PC-3 (cell line): ENCODE data around the gene TRPM2. TPM values are rescaled to one million over a fixed set of nuclear protein-coding genes. Genes with fewer than 3 reads are reported as not detected.

Source experiments
- ATAC-seq: fragments of 200-7000 bp; cut with Tn5 transposase; 2 replicates; pipeline ENCODE4 v1.9.1; 2020; ENCODE audit warnings: mild to moderate bottlenecking, moderate library complexity
- BruUV-seq: library from RNA; stranded (reverse); fragments of 400-500 nt; replicated peaks from 2 replicates; lab custom pipeline; 2021; lab: Mats Ljungman, UMichigan
- CTCF ChIA-PET: fragments of 300-600 bp; sonication (Branson Sonifier 250); formaldehyde crosslinking; loops from one replicate; lab custom pipeline; 2022; ENCODE audit warnings: antibody characterized with exemption; lab: Charles Lee
- POLR2A ChIA-PET: fragments of 300-600 bp; sonication (Branson Sonifier 250); formaldehyde crosslinking; loops from one replicate; lab custom pipeline; 2022; ENCODE audit warnings: antibody characterized with exemption; ENCODE audit not compliant: unreplicated experiment; lab: Charles Lee
- DNase-seq: peaks from one replicate; pipeline ENCODE4 v3.0.0-alpha.2; 2015
- H2AFZ ChIP-seq: fragments of 300-600 bp; sonication (generic); 2 replicates; pipeline ENCODE4 v1.6.0; 2016; ENCODE audit warnings: antibody characterized with exemption, low read length
- H3F3A ChIP-seq: fragments of 300-600 bp; sonication (generic); one replicate; pipeline ENCODE4 v1.6.0; 2017; ENCODE audit warnings: antibody characterized with exemption, low read length, control low read depth, mild to moderate bottlenecking; ENCODE audit not compliant: unreplicated experiment
- H3K27ac ChIP-seq: fragments of 300-600 bp; sonication (generic); 2 replicates; pipeline ENCODE4 v1.5.1; 2016; ENCODE audit warnings: mild to moderate bottlenecking, low read length
- H3K27me3 ChIP-seq: fragments of 300-600 bp; sonication (generic); 2 replicates; pipeline ENCODE4 v1.6.1; 2016; ENCODE audit warnings: low read length, mixed read lengths
- H3K36me3 ChIP-seq: fragments of 300-600 bp; sonication (generic); 2 replicates; pipeline ENCODE4 v1.6.1; 2016; ENCODE audit warnings: low read depth, mixed run types, low read length, mixed read lengths
- H3K4me1 ChIP-seq: fragments of 300-600 bp; sonication (generic); 2 replicates; pipeline ENCODE4 v1.5.1; 2016; ENCODE audit warnings: low read length; ENCODE audit not compliant: insufficient read depth
- H3K4me2 ChIP-seq: fragments of 300-600 bp; sonication (generic); 2 replicates; pipeline ENCODE4 v1.6.0; 2016; ENCODE audit warnings: low read length
- H3K4me3 ChIP-seq: fragments of 300-600 bp; sonication (generic); 2 replicates; pipeline ENCODE4 v1.5.1; 2016; ENCODE audit warnings: mild to moderate bottlenecking, low read length, mixed read lengths
- H3K79me2 ChIP-seq: fragments of 300-600 bp; sonication (generic); 2 replicates; pipeline ENCODE4 v1.6.1; 2017; ENCODE audit warnings: low read length, mixed read lengths
- H3K9ac ChIP-seq: fragments of 300-600 bp; sonication (generic); 2 replicates; pipeline ENCODE4 v1.6.0; 2016; ENCODE audit warnings: mild to moderate bottlenecking, low read length
- H3K9me2 ChIP-seq: fragments of 300-600 bp; sonication (generic); replicated peaks from 2 replicates; pipeline ENCODE4 v1.6.1; 2016; ENCODE audit warnings: mixed run types, low read length, mixed read lengths
- H3K9me3 ChIP-seq: fragments of 300-600 bp; sonication (generic); 2 replicates; pipeline ENCODE4 v1.6.1; 2016; ENCODE audit warnings: low read length, mixed read lengths
- H4K20me1 ChIP-seq: fragments of 300-600 bp; sonication (generic); 2 replicates; pipeline ENCODE4 v1.6.1; 2016; ENCODE audit warnings: low read length, mixed read lengths
- EZH2 ChIP-seq: fragments of 300-600 bp; sonication (generic); IDR thresholded peaks from one replicate; pipeline ENCODE4 v1.6.1; 2017; ENCODE audit warnings: antibody characterized with exemption, mild to moderate bottlenecking, low read length; ENCODE audit not compliant: unreplicated experiment
- EZH2phosphoT487 ChIP-seq: fragments of 300-600 bp; sonication (generic); IDR thresholded peaks from 2 replicates; pipeline ENCODE4 v1.6.1; 2018; ENCODE audit warnings: mild to moderate bottlenecking, antibody characterized with exemption, low read length, borderline replicate concordance
- intact Hi-C: fragments of 100-400 bp; cut with micrococcal nuclease; formaldehyde crosslinking; loops from 2 replicates; pipeline ENCODE4 v1.9.0; 2023
- total RNA-seq: library from RNA; depleted of rRNA; stranded (reverse); fragments of >200 nt; gene quantifications from 2 replicates; pipeline ENCODE4 v1.2.3, GENCODE V29; 2014
- TF ChIP-seq, protein P1 (sequence below): fragments of 300-600 bp; sonication (generic); conservative IDR thresholded peaks from 2 replicates; pipeline ENCODE4 v1.5.1; 2017; ENCODE audit warnings: antibody characterized with exemption, low read depth, mild to moderate bottlenecking, low read length

Gene TRPM2
- total RNA-seq, 1 experiment from 2014 or later = 50.0 TPM

DNA sequence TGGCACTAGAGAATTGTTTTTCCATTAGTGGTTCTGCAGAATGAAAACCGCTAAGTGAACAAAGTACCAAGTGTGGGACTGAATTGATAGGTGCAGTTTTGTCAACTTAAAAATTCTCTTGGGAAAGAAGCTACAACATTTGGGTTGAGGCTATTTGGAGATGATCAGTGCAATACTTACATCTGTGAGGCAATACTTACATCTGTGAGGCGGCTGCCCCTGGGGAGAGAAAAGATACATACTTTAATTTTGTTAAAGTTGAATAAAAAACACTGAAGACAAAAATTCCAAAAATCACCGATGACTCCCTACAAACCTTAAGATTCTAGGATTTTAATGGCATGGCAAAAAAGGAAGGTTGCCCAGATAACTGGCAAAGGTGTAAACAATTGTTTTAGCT lies 16.0 kb upstream of the TRPM2 start:
- intact Hi-C loops = loop anchor here (5.0 to 10.0 kb wide), 2 partner anchors 90 to 117 kb away; partner anchors contain the start of gene LRRC3
- Histone ChIP-seq H2AFZ (no peak overlapping the region), H3K79me2 (no peaks in the 10 kb centered on the region), H3K9me3 (no peaks in the 10 kb centered on the region), H3K4me3 (no peak overlapping the region), H3K27ac (no peak overlapping the region), H3K4me1 (peaks cover 13% of the 10 kb centered on the region), H3K36me3 (no peaks in the 10 kb centered on the region; the same call in 1 of the 2 replicates), H3F3A (peaks cover 5% of the 10 kb centered on the region), H3K4me2 (peak overlapping the region; percentile 76; the same call in 1 of the 2 replicates), H3K27me3 (no peaks in the 10 kb centered on the region), H3K9me2 (no peaks in the 10 kb centered on the region), H4K20me1 (no peaks in the 10 kb centered on the region), H3K9ac (no peak overlapping the region)
- ChIA-PET CTCF (no interaction called here), POLR2A (no interaction called here)
- TSS peak; percentile 27 for BruUV-seq
- no peak for DNase-seq
- TF ChIP-seq EZH2phosphoT487 (no peak), EZH2 (no peak)
- TF ChIP-seq, protein P1, sequence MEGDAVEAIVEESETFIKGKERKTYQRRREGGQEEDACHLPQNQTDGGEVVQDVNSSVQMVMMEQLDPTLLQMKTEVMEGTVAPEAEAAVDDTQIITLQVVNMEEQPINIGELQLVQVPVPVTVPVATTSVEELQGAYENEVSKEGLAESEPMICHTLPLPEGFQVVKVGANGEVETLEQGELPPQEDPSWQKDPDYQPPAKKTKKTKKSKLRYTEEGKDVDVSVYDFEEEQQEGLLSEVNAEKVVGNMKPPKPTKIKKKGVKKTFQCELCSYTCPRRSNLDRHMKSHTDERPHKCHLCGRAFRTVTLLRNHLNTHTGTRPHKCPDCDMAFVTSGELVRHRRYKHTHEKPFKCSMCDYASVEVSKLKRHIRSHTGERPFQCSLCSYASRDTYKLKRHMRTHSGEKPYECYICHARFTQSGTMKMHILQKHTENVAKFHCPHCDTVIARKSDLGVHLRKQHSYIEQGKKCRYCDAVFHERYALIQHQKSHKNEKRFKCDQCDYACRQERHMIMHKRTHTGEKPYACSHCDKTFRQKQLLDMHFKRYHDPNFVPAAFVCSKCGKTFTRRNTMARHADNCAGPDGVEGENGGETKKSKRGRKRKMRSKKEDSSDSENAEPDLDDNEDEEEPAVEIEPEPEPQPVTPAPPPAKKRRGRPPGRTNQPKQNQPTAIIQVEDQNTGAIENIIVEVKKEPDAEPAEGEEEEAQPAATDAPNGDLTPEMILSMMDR = no peak
- no peak for ATAC-seq

- Histone ChIP-seq H4K20me1 (no peaks in the 10 kb centered on the region), H3K4me1 (peaks cover 13% of the 10 kb centered on the region), H3F3A (peaks cover 5% of the 10 kb centered on the region), H3K9ac (no peak overlapping the region), H3K27ac (peak overlapping the region; percentile 17), H3K27me3 (no peaks in the 10 kb centered on the region), H3K4me3 (peak overlapping the region; percentile 57), H3K9me3 (no peaks in the 10 kb centered on the region), H3K4me2 (peak overlapping the region; percentile 76), H3K9me2 (no peaks in the 10 kb centered on the region), H3K79me2 (no peaks in the 10 kb centered on the region), H3K36me3 (no peaks in the 10 kb centered on the region; the same call in 1 of the 2 replicates), H2AFZ (peak overlapping the region; percentile 45)
- ATAC-seq (peak; percentile 43), DNase-seq (peak; percentile 66)
- BruUV-seq = no TSS peak
- POLR2A ChIA-PET = interaction anchor here (0.6 to 1.1 kb wide), 5 partner anchors 13 to 1307 kb away, joined by 3 to 5 read pairs (median 3); no protein-coding TSS in a partner anchor
- CTCF ChIA-PET = no interaction called here
- TF ChIP-seq, protein P1 = peak; percentile 53; the same call in 1 of the 2 replicates
- no peak for TF ChIP-seq EZH2phosphoT487
- intact Hi-C loops = loop anchor here (5.0 to 10.0 kb wide), 2 partner anchors 89 to 117 kb away; partner anchors contain the start of gene LRRC3
Observed at GRCh38 chr21:44337941-44338895, 15.2 kb upstream of the TRPM2 start.
